ENCODE results near the gene EFR3B.

Gene EFR3B

DNA sequence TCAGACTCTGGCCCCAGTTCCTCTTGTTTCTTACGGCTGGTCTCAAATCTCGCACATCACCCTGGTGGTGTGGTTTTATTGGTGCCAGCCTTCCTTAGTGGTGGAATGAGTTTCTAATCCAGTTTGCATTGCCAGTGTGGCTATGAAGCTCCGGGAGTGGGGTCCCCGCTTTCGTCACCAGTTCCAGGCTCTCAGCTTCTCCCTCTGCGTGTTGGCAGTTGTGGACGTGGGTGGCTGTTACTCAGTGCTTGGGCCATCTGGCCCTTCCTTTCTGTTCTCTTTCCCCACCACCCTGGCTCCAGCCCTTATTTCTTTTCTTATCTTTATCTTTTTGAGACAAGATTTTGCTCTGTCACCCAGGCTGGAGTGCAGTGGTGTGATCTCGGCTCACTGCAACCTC lies 30.1 kb downstream of the EFR3B start:
- no peak for DNase-seq (ENCODE audit: low read depth in 2 of 2)

DNA sequence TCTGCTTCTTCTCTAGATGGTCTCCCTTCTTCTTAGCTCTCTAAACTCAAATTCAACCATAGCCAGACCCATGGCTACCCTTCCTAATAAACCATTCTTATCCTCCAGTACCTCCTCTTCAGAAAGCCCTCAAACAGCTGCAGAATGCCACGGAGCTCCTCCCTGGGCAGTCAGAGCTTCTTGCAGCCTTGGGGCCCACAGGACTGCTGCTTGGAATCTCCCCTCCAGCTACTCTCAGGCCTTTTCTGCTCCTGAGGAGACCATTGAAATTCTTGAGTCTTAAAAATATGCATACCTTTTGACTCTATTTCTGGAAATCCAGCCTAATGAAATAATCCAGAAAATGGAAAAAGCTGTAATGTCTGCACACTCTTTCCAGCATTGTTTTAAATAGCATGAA lies 30.7 kb downstream of the EFR3B start:
- no peak for DNase-seq (ENCODE audit: low read depth in 2 of 2)

DNA sequence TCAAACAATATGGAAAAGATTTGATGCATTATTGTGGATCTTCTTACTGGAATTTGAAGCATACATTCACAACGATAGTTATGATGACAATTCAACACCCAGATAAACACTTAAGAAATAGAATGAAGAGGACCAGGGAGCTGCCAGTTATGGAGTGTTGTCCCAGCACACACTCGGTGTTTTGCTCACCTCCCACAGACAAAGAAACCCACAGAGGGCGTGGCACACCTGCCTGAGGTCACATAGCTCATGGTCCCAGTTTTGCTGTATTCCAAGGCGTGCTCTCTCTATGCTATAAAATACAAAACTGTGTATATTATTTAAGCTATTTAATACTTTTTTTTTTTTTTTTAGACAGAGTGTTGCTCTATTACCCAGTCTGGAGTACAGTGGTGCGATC lies 31.1 kb downstream of the EFR3B start:
- no peak for DNase-seq (ENCODE audit: low read depth in 2 of 2)

DNA sequence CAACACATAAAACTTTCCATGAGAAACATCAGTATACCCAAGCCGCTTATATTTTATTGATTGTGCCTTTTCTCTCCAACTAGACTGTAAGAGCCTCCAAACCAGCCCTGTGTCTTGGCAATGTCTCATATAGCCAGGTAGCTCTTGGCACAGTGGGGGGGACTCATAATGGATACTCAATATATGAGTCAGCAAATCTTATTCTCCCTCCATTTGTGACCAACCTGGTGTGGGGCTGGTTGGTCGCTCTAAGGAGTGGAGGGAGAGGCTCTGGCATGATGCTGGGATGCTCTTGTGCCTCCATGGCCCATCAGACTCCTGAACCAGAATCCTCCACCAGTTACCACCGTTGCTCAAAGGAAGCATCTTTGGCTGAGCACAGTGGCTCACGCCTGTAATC lies 32.0 kb downstream of the EFR3B start:
- no peak for DNase-seq (ENCODE audit: low read depth in 2 of 2)

DNA sequence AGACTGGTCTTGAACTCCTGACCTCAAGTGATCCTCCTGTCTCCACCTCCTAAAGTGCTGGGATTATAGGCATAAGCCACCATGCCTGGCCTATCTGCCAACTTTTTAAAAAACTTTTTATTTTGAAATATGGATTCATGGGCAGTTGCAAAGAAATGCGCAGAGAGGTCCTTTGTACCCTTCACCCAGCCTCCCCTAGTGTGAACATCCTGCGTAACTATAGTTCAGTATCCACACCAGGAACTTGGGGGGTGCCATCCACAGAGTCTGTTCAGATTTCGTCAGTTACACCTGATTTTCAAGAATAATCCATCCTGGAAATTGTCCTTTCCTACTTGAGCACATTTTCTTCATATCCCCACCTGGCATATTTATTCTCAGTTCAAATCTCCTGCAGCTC lies 33.0 kb downstream of the EFR3B start:
- no peak for DNase-seq (ENCODE audit: low read depth in 2 of 2)

DNA sequence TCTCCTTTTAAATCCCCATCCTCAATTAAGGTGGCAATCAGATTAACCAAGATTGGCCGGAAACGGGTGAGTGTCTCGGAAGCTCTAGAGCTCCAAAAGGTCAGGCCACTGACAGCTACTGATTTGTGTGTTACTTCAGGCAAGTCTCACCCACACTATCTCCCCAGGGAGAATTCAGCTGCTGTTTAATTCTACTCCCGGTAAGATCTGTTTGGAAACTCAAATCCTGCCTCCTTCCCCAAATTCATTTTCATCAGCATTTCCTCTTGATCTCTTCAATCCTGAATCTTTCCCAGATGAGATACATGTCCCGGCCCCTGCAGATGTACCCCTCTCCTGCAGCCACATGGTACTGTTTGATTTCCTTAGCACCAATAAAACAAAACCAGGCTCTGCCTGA lies 34.9 kb downstream of the EFR3B start:
- no peak for DNase-seq (ENCODE audit: low read depth in 2 of 2)

DNA sequence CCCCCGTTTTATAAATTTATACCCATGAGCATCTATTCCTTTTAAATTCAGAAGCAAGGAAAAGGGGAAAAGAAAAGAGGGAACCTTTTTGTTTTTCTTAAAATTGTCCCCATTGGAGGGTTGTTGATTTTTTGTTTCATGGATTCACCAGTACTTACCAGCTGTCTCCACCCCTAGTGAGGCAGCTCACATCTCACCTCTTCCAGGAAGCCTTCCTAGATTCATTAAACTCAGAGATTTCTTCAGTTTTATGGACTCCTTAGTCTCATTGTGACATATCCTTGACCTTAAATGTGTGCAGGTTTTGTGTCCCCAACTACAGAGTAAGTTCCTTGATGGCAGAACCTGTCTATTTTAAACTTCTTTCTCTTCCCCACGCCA lies 35.9 kb downstream of the EFR3B start:
- no peak for DNase-seq (ENCODE audit: low read depth in 2 of 2)

DNA sequence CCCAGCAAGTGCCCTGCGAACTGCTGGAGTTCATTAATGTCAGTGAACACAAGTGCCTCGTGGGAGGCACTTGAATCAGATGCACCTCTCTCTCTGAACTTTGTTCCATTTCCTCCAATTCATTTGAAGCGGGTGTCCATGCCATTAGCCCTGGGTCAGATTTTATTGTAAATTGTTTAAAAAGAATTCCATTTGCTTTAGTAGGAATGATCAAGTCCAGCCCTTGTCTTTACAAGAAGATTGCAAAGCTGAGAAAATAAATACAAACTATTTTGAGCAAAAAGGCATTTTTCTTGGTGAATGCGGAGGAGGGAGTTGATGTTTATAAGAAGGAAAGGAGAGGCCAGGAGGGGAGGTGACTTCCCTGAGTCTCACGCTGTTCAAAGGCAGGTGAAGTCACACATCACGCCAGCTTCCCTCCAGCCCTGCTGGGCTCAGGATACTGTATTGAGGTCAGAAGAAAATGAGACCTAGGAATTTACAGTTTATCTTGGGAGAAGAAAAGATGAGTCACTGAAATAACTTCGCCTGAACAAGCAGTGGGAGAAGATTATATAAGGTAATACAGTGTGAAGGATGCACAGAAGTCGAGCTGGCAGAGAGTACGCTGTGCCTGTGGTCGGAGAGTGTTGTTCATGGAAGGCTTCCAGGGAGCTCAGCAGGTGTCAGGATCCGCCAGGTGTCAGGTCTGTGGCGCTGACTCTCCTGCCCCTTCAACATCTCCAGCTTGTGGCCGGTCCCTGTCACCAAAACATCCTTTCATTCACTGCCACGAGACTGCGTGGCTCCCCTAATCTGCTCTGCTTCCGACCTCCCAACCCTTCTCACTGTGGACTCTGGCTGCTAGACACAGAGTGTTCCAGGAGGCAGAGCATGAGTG lies 36.5 kb downstream of the EFR3B start:
- DNase-seq (ENCODE audit: low read depth in 2 of 2) = no peak

DNA sequence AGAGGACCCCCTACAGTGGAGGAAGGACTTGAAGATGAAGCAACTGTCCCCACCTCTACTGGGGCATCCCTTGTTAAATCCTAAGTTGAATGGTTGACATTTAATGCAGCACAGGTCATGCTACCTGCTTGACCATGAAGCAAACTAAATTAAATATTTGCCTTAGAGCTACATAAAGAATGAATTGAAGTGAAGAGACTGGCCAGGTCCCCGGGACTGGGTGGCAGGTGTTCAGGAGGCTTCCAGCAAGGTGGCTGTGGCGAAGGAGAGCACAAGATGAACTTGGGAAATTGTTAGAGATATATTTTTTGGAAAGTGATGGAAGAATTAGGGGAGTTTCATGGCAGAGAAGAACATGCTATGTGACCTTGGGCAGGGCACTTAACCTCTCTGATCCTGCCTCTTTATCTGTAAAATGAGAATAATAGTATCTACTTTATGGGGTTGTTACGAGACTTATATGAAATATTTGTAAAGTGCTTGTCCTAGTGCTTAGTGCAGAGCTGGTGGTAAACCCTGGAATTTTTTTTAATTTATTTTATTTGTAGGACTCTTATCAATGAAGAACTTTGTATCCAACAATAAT lies 37.3 kb downstream of the EFR3B start:
- no peak for DNase-seq (ENCODE audit: low read depth in 2 of 2)

DNA sequence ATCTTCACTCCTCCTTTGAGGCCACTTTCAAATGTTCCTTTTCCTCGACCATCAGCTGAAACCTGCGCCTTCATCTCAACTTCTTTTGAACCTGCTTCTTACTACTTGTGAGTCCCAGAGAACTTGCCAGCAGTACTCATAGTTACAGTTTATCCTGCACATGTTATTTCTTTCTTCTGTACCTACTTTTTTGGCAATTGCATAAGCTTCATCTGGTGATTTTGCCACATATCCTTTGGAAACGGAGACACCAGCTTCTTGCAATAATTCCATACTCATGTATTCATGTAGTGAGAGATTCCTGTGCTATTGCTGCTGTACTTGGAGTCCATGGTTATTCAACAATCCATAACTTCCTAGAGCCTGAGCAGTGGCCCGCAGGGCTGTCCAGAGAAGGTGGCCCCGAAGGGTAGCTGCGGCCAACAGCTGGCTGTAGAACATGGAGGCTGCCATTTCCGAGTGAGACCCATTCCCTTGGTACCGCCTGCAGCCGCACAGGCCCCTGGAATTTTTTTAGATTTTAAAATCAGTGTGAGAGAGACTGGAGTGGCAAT lies 39.4 kb downstream of the EFR3B start:
- DNase-seq (ENCODE audit: low read depth in 2 of 2) = no peak

DNA sequence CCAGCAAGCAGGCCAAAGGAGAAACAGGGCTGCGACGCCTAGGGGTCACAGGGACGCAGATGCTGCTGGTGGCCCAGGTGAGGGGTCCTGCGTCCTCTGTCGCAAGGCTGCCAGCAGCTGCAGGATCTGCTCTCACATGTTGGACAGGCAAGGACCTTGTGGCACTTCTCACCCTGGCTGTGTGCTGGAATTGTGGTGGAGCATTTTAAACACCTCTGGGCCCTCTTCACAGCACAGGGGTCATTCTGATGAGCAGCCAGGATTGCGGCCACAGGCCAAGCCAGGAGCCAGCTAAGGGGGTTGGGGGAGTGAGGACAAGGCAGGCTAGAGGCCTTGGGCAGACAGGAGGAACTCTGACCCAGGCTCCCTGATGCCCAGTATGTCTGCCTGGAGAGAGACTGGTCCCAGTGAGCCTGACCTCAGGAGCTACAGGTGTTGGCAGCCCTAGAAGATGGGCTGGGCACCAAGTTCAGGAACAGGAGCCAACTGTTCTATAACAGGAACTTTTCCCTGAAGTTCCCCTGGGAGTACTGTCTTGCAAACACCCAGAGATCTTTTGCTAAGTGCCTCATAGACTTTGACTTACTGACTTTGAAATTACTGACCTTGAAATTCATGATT lies 40.2 kb downstream of the EFR3B start:
- DNase-seq (ENCODE audit: low read depth in 2 of 2) = no peak

DNA sequence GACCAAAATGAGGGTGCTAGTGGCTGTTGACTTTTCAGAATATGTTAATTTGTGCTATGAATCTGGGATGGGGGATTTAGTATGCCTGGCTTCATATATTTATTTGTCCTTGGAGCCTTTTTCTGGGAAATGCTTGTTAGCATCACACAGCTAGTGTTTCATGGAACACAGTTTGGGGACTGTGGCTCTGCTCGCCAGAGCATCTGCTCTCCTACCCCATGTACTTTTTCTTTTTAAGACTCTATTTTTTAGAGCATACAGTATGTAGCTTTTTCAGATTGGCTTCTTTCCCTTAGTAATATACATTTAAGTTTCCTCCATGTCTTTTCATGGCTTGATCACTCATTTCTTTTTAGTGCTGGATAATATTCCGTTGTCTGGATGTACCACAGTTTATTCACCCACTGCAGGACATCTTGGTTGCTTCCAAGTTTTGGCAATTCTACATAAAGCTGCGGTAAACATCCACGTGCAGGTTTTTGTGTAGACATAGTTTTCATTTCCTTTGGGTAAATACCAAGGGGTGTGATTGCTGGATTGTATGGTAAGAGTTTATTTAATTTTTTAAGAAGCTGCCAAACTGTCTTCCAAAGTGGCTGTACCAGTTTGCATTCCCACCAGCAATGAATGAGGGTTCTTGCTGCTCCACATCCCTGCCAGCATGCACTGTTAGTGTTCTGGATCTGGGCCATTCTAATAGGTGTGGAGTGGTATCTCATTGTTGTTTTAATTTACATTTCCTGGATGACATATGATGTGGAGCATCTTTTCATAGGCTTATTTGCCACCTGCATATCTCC lies 44.1 kb downstream of the EFR3B start:
- no peak for DNase-seq (ENCODE audit: low read depth in 2 of 2)

DNA sequence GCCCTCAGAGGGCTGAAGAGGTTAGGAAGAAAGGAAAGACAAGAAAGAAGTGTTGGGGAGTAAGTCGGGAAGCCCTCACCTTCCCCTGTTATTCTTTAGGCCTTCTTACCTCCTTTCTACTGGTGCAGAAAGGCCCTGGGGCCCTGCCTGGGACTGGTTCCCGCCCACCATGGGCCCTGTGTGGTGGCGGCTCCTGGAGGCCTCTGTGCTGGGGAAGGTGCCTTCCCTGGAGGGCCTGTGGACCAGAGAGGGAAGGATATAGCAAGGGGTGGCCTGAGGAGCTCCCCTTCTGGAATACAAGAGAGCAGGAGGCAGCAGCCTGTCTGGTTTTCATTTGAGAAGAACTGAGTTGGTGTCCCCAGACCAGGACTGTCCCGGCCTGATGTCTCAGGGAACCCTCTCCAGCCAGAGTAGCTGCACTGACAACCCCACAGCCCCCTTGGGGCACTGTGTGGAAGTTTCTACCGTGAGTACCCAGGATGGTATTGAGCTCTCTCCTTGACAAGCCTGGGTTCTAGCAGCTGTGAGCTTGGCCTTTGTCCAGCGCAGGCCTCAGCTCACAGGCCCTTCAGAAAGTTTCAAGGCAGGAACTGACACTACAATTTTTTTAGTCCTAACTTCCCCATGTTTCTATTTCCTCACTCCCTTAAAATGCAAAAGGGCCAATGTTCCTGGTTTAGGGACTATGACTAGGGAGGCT lies 47.1 kb downstream of the EFR3B start:
- DNase-seq (ENCODE audit: low read depth in 2 of 2) = no peak

DNA sequence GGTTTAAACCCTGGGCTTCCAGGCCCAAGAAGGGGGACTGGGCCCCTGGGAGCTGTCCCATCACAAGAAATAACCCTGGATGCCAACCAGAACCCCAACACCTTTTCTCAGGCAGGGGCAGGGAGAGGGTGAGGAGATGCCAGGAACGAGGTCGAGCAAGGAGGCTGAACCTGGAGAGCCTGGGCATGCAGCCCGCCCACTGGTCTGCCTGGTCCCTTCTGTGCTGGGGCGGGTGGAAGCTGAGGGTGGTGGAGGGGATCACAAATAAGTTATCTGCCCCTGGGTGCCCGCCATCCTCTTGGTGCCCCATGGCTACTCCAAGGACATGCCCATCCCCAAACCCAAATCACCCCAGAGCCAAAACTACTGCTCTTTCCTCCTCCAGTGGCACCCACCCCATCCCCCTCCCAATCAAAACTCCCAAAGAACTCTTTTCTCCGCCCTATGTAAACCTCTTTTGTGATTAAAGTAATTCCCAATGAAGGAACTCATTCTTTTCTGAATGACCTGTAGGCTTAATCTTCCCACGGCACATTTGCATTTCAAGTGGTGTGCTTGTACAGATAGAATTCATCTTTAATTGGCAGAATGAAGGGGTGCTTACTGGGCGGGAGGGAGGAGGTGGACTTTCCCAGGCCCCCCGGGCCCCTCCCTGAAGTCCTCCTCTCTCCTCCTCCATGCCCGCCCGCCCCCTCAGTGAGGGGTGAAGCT lies 47.9 kb downstream of the EFR3B start:
- DNase-seq (ENCODE audit: low read depth in 2 of 2) = no peak

DNA sequence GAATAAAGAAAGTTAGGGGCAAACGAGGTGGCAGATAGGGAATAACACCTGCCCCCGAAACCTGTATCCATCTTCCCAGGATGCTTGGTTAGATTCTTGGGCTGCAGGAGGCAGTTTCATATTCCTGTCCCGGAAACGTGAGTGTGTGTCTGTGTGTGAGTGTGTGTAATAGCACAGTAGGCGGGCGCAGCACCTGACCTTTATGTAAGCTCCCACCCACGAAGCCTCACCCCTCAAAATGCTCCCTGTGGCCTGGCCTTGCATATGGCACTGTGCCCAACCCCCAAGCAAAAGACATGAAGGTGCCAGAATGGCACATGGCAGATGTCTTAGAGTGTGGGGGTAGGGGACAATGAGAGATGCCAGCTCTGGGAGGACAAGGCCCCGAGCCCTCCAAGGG lies 48.9 kb downstream of the EFR3B start:
- DNase-seq (ENCODE audit: low read depth in 2 of 2) = no peak

DNA sequence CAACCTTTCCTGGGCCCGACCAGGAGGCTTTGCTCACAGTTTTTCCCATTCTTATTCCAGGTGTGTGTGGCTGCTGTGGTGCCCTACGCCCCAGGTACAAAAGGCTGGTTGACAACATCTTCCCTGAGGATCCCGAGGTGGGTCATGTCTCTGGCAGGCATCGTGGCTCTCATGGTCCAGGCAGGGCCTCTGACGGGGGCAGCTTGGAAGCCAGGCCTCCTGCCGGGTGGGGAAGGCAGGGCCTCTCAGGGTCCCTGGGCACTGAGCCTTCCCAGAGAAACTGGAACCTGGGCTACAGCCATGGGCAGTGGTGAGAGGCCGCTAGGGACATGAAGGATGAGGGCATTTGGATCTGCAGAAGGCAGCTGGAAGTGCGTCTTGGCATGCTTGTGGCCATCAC lies 49.4 kb downstream of the EFR3B start:
- no peak for DNase-seq (ENCODE audit: low read depth in 2 of 2)

DNA sequence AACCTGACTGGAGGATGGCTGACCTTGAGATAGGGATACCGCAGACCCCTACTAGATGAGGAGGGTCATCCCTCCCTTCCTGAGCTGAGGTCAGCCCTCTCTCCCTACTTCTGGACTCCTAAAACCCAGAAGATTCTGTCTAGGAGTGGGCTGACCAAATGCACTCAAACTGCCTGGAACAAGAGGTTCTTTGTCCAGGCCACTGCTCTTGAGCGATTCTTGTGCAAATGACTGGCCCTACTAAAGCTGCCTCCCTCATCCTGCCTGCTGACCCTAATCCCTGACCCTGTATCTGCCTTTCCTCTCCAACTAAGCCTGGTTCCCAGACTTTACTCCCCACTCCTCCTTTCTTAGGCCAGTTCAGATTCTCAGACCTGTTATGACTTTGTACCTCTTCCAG lies 56.2 kb downstream of the EFR3B start:
- DNase-seq (ENCODE audit: low read depth in 2 of 2) = no peak

DNA sequence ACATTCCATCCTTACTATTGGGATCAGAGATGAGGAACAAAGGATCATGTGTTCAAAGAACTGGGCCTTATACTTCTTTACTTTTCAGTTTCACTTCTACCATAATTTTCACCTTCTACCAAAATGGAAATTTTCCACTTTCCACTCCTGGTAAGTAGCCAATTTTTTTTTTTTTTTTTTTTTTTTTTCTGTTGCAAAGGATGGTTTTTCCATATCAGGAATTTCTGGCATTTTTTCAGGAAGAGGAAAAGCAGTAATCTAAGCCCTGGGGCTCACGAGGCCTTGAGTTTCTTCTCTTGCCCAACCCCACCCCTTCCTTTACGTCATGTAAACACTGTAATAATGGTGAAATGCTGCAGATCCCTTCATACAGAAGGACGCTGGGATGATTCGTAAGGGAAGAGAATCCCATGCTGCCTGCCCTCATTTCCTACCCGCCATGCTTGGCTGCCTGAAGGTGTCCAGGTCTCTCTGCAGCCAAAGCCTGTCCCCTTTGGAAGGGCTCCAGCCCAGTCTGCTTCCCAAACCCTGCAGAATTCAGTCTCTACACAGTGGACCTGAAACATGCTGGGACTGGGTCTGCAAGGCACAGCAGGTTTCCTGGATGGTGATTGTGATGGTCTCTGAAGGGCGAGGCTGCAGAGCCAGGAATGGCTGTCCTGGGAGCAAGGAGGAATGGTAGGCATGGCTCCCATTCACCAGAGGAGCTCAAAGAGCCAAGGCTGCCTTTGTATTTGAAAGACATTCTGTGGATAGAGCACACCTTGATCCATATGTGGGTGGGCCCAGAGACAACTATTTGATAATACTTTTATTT lies 57.0 kb downstream of the EFR3B start:
- DNase-seq (ENCODE audit: low read depth in 2 of 2) = no peak

DNA sequence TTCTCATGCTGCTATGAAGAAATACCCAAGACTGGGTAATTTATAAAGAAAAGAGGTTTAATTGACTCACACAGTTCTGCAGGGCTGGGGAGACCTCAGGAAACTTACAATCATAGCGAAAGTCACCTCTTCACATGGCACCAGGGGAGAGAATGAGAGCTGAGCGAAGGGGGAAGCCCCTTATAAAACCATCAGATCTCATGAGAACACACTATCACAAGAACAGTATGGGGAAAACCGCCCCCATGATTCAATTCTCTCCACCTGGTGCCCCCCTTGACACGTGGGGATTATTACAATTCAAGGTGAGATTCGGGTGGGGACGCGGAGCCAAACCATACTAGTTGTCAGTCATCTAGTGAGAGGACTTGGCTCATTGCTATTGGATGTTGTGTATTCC lies 60.5 kb downstream of the EFR3B start:
- peak; percentile 17 to 30 for DNase-seq (ENCODE audit: low read depth in 2 of 2)

DNA sequence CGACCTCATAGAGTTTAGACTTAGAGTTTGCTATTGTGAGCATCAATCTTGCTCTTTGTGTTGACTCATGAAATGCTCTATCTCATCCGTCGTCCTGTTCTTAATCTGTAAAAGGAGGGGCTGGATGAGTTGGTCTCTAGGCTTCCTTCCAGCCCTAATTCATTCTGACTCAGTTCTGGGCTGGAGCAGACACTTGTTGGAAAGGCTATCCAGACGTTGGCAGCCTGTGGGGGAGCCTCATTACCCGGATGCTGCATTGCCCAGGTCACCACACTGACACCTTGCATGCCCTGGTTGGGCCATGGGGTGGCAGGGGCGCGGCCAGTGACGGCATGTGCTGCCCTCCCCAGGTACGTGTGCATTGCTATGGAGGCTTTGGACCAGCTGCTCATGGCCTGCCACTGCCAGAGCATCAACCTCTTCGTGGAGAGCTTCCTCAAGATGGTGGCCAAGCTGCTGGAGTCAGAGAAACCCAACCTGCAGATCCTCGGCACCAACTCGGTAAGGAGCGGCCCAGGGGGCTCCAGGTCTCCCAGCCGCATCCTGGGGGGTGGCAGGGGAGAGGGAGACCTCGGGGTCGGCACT lies 61.5 kb downstream of the EFR3B start:
- no peak for DNase-seq (ENCODE audit: low read depth in 2 of 2)

All from activated CD4-positive, alpha-beta T cell treated with anti-CD3 and anti-CD28 coated beads for 24 hours (primary cell).